Measurements from ENCODE around the gene KCNK10.

The KCNK10 gene

GRCh38 chr14:88242446-88242845, 80.6 kb downstream of the KCNK10 start:
- no peak for ATAC-seq

GRCh38 chr14:88241810-88242209, 81.3 kb downstream of the KCNK10 start:
- H3K4me3 Mint-ChIP-seq, result no peak overlapping the region
- DNase-seq (no peak), ATAC-seq (no peak)
- no peaks in the 10 kb centered on the region for H3K4me1 Mint-ChIP-seq
- H3K36me3 Mint-ChIP-seq (ENCODE audit: low read depth), result no peaks in the 10 kb centered on the region
- H3K9me3 Mint-ChIP-seq, result no peaks in the 10 kb centered on the region
- H3K27ac Mint-ChIP-seq, result no peak overlapping the region
- peaks cover 12% of the 10 kb centered on the region for H3K27me3 Mint-ChIP-seq

More at GRCh38 chr14:88242446-88242845, 80.6 kb downstream of the KCNK10 start:
- H3K9me3 Mint-ChIP-seq, result no peaks in the 10 kb centered on the region
- no peak for DNase-seq
- H3K4me1 Mint-ChIP-seq, result no peaks in the 10 kb centered on the region
- no peaks in the 10 kb centered on the region for H3K36me3 Mint-ChIP-seq (ENCODE audit: low read depth)
- no peak overlapping the region for H3K27ac Mint-ChIP-seq
- no peak overlapping the region for H3K4me3 Mint-ChIP-seq
- peaks cover 15% of the 10 kb centered on the region for H3K27me3 Mint-ChIP-seq

- DNase-seq (no peak), ATAC-seq (no peak)
- Mint-ChIP-seq H3K36me3 (ENCODE audit: low read depth) (no peaks in the 10 kb centered on the region), H3K27ac (no peak overlapping the region), H3K9me3 (peaks cover 7% of the 10 kb centered on the region), H3K27me3 (peaks cover 17% of the 10 kb centered on the region), H3K4me1 (no peaks in the 10 kb centered on the region), H3K4me3 (no peak overlapping the region)
These were observed 88.6 kb downstream of the KCNK10 start for GRCh38 chr14:88234442-88234841.

GRCh38 chr14:88233915-88234314, 89.2 kb downstream of the KCNK10 start:
- ATAC-seq (no peak), DNase-seq (no peak)
- Mint-ChIP-seq H3K27ac (no peak overlapping the region), H3K4me3 (no peak overlapping the region), H3K4me1 (no peaks in the 10 kb centered on the region), H3K36me3 (ENCODE audit: low read depth) (no peaks in the 10 kb centered on the region), H3K27me3 (peaks cover 17% of the 10 kb centered on the region), H3K9me3 (peaks cover 7% of the 10 kb centered on the region)

- H3K27ac Mint-ChIP-seq, result no peak overlapping the region
- no peaks in the 10 kb centered on the region for H3K4me1 Mint-ChIP-seq
- no peak overlapping the region for H3K4me3 Mint-ChIP-seq
- ATAC-seq (no peak), DNase-seq (no peak)
- no peaks in the 10 kb centered on the region for H3K36me3 Mint-ChIP-seq (ENCODE audit: low read depth)
- peaks cover 7% of the 10 kb centered on the region for H3K9me3 Mint-ChIP-seq
- peaks cover 17% of the 10 kb centered on the region for H3K27me3 Mint-ChIP-seq
These were observed 90.3 kb downstream of the KCNK10 start for GRCh38 chr14:88232771-88233170.

- Mint-ChIP-seq H3K4me1 (no peaks in the 10 kb centered on the region), H3K4me3 (no peak overlapping the region), H3K27ac (no peak overlapping the region), H3K27me3 (peaks cover 17% of the 10 kb centered on the region), H3K9me3 (peaks cover 7% of the 10 kb centered on the region), H3K36me3 (ENCODE audit: low read depth) (no peaks in the 10 kb centered on the region)
- ATAC-seq (no peak), DNase-seq (no peak)
These were observed 91.5 kb downstream of the KCNK10 start for GRCh38 chr14:88231603-88232002.

- DNase-seq, result no peak
- ATAC-seq, result no peak
- H3K27me3 Mint-ChIP-seq, result peaks cover 7% of the 10 kb centered on the region
- no peaks in the 10 kb centered on the region for H3K9me3 Mint-ChIP-seq
- H3K27ac Mint-ChIP-seq, result no peak overlapping the region
- no peak overlapping the region for H3K4me3 Mint-ChIP-seq
- H3K36me3 Mint-ChIP-seq (ENCODE audit: low read depth), result no peaks in the 10 kb centered on the region
- no peaks in the 10 kb centered on the region for H3K4me1 Mint-ChIP-seq
These were observed 93.6 kb downstream of the KCNK10 start for GRCh38 chr14:88229428-88229827.

- peak; percentile 33 for ATAC-seq
- H3K36me3 Mint-ChIP-seq (ENCODE audit: low read depth), result no peaks in the 10 kb centered on the region
- H3K27me3 Mint-ChIP-seq, result peaks cover 4% of the 10 kb centered on the region
- H3K4me3 Mint-ChIP-seq, result no peak overlapping the region
- no peak for DNase-seq
- H3K9me3 Mint-ChIP-seq, result no peaks in the 10 kb centered on the region
- H3K4me1 Mint-ChIP-seq, result no peaks in the 10 kb centered on the region
- H3K27ac Mint-ChIP-seq, result no peak overlapping the region
These were observed 94.4 kb downstream of the KCNK10 start for GRCh38 chr14:88228522-88229236.

- DNase-seq (no peak), ATAC-seq (no peak)
- no peaks in the 10 kb centered on the region for H3K36me3 Mint-ChIP-seq (ENCODE audit: low read depth)
- peaks cover 6% of the 10 kb centered on the region for H3K27me3 Mint-ChIP-seq
- no peak overlapping the region for H3K4me3 Mint-ChIP-seq
- H3K27ac Mint-ChIP-seq, result no peak overlapping the region
- no peaks in the 10 kb centered on the region for H3K4me1 Mint-ChIP-seq
- peaks cover 6% of the 10 kb centered on the region for H3K9me3 Mint-ChIP-seq
These were observed 95.4 kb downstream of the KCNK10 start for GRCh38 chr14:88227693-88228092.

- DNase-seq (no peak), ATAC-seq (no peak)
- Mint-ChIP-seq H3K27ac (no peak overlapping the region), H3K4me1 (no peaks in the 10 kb centered on the region), H3K27me3 (peaks cover 7% of the 10 kb centered on the region), H3K36me3 (ENCODE audit: low read depth) (no peaks in the 10 kb centered on the region), H3K4me3 (no peak overlapping the region), H3K9me3 (peaks cover 22% of the 10 kb centered on the region)
These were observed 97.3 kb downstream of the KCNK10 start for GRCh38 chr14:88225721-88226120.

GRCh38 chr14:88218119-88218915, 104.8 kb downstream of the KCNK10 start:
- Mint-ChIP-seq H3K4me3 (no peak overlapping the region), H3K9me3 (peaks cover 27% of the 10 kb centered on the region), H3K27ac (no peak overlapping the region), H3K36me3 (ENCODE audit: low read depth) (no peaks in the 10 kb centered on the region), H3K27me3 (peaks cover 3% of the 10 kb centered on the region), H3K4me1 (no peaks in the 10 kb centered on the region)
- DNase-seq (no peak), ATAC-seq (no peak)

- ATAC-seq, result no peak
- Mint-ChIP-seq H3K27me3 (peaks cover 18% of the 10 kb centered on the region), H3K27ac (no peak overlapping the region), H3K4me1 (no peaks in the 10 kb centered on the region), H3K36me3 (ENCODE audit: low read depth) (no peaks in the 10 kb centered on the region), H3K4me3 (no peak overlapping the region), H3K9me3 (no peaks in the 10 kb centered on the region)
- no peak for DNase-seq
These were observed 110.4 kb downstream of the KCNK10 start for GRCh38 chr14:88212691-88213090.

- Mint-ChIP-seq H3K27me3 (peaks cover 22% of the 10 kb centered on the region), H3K9me3 (no peaks in the 10 kb centered on the region), H3K27ac (no peak overlapping the region), H3K4me3 (no peak overlapping the region), H3K4me1 (no peaks in the 10 kb centered on the region), H3K36me3 (ENCODE audit: low read depth) (no peaks in the 10 kb centered on the region)
- DNase-seq (no peak), ATAC-seq (no peak)
These were observed 112.6 kb downstream of the KCNK10 start for GRCh38 chr14:88210426-88210825.

- no peak for ATAC-seq
- Mint-ChIP-seq H3K9me3 (no peaks in the 10 kb centered on the region), H3K4me3 (no peak overlapping the region), H3K4me1 (no peaks in the 10 kb centered on the region), H3K27ac (no peak overlapping the region), H3K27me3 (peaks cover 22% of the 10 kb centered on the region), H3K36me3 (ENCODE audit: low read depth) (no peaks in the 10 kb centered on the region)
- no peak for DNase-seq
These were observed 113.8 kb downstream of the KCNK10 start for GRCh38 chr14:88209273-88209672.

GRCh38 chr14:88208858-88209257, 114.2 kb downstream of the KCNK10 start:
- H3K9me3 Mint-ChIP-seq, result no peaks in the 10 kb centered on the region
- H3K4me3 Mint-ChIP-seq, result no peak overlapping the region
- DNase-seq (no peak), ATAC-seq (no peak)
- H3K36me3 Mint-ChIP-seq (ENCODE audit: low read depth), result no peaks in the 10 kb centered on the region
- no peaks in the 10 kb centered on the region for H3K4me1 Mint-ChIP-seq
- H3K27ac Mint-ChIP-seq, result no peak overlapping the region
- H3K27me3 Mint-ChIP-seq, result peaks cover 22% of the 10 kb centered on the region
